Fibroblast of peridontal ligament (primary cell): ENCODE measurements around the gene ZNF330.

Source experiments
- DNase-seq: peaks from one replicate; pipeline ENCODE4 v3.0.0-alpha.2; 2010; ENCODE audit errors: extremely low read depth

The ZNF330 gene

GRCh38 chr4:141233673-141234072 is 13.0 kb downstream of the ZNF330 start:
- DNase-seq = no peak

- DNase-seq = peak; percentile 16
Observed at GRCh38 chr4:141238186-141238585, 17.5 kb downstream of the ZNF330 start.

GRCh38 chr4:141240259-141240658 is 19.6 kb downstream of the ZNF330 start:
- no peak for DNase-seq

- no peak for DNase-seq
Observed at GRCh38 chr4:141240671-141241070, 20.0 kb downstream of the ZNF330 start.

GRCh38 chr4:141241986-141242385 is 21.3 kb downstream of the ZNF330 start:
- DNase-seq = peak; percentile 48

GRCh38 chr4:141244419-141244818 is 23.7 kb downstream of the ZNF330 start:
- DNase-seq = no peak

- DNase-seq = peak; percentile 85
Observed at GRCh38 chr4:141246243-141246642, 25.5 kb downstream of the ZNF330 start.

GRCh38 chr4:141246683-141247429 is 26.2 kb downstream of the ZNF330 start:
- DNase-seq = no peak

- DNase-seq = peak; percentile 13
Observed at GRCh38 chr4:141247430-141247780, 26.7 kb downstream of the ZNF330 start.

GRCh38 chr4:141248029-141248428 is 27.3 kb downstream of the ZNF330 start:
- DNase-seq = peak; percentile 57

GRCh38 chr4:141248486-141248885 is 27.8 kb downstream of the ZNF330 start:
- DNase-seq = peak; percentile 6

- DNase-seq = no peak
Observed at GRCh38 chr4:141254326-141254725, 33.6 kb downstream of the ZNF330 start.

- DNase-seq = no peak
Observed at GRCh38 chr4:141255016-141255415, 34.3 kb downstream of the ZNF330 start.

- no peak for DNase-seq
Observed at GRCh38 chr4:141258558-141258957, 37.9 kb downstream of the ZNF330 start.

- DNase-seq = peak; percentile 87
Observed at GRCh38 chr4:141275834-141276233, 55.1 kb downstream of the ZNF330 start.

- no peak for DNase-seq
Observed at GRCh38 chr4:141283152-141283551, 62.5 kb downstream of the ZNF330 start.

GRCh38 chr4:141283563-141283962 is 62.9 kb downstream of the ZNF330 start:
- no peak for DNase-seq
